MM.1S (cell line): ENCODE results near the gene ENTREP3.

Experiments
- EZH2 ChIP-seq: fragments of 300-600 bp; sonication (generic); optimal IDR thresholded peaks from 2 replicates; pipeline ENCODE3; 2017; ENCODE audit warnings: low read depth, mild to moderate bottlenecking, antibody characterized with exemption, low read length, mixed read lengths
- TF ChIP-seq, protein P1 (sequence below): fragments of 300-600 bp; sonication (generic); IDR thresholded peaks from 2 replicates; pipeline ENCODE4 v1.5.1; 2016; ENCODE audit warnings: antibody characterized with exemption, low read length, mixed read lengths

DNA sequence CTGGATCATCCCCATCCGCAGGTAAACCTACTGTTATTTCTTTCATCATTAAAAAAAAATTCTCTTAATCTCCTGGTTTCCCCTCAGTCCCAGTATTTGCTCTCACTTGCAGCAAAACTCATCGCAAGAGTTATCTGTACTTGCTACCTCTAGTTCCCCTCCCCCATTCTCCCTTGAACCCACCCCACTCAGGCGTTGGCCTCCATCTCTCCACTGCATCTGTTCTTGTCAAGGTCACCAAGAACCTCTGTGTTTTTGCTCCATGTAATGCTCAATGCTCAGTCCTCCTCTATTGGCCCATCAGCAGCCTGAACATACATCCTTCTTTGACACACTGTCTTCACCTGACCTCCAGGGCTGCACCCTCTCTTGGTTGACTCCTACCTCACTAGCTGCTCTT lies 41.4 kb upstream of the ENTREP3 start:
- TF ChIP-seq, protein P1, sequence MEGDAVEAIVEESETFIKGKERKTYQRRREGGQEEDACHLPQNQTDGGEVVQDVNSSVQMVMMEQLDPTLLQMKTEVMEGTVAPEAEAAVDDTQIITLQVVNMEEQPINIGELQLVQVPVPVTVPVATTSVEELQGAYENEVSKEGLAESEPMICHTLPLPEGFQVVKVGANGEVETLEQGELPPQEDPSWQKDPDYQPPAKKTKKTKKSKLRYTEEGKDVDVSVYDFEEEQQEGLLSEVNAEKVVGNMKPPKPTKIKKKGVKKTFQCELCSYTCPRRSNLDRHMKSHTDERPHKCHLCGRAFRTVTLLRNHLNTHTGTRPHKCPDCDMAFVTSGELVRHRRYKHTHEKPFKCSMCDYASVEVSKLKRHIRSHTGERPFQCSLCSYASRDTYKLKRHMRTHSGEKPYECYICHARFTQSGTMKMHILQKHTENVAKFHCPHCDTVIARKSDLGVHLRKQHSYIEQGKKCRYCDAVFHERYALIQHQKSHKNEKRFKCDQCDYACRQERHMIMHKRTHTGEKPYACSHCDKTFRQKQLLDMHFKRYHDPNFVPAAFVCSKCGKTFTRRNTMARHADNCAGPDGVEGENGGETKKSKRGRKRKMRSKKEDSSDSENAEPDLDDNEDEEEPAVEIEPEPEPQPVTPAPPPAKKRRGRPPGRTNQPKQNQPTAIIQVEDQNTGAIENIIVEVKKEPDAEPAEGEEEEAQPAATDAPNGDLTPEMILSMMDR = no peak
- no peak for TF ChIP-seq EZH2
